Motor neuron (in vitro differentiated cells): Measurements from ENCODE around the gene PAX7. TPM values are rescaled to one million over a fixed set of nuclear protein-coding genes. Genes with fewer than 3 reads are reported as not detected.

Experiments
- ATAC-seq, 8 experiments: fragments of 200-7000 bp; cut with Tn5 transposase; replicated peaks in 6 of 8; 2 replicates each; pipeline ENCODE4 v1.8.0; 2021; ENCODE audit warnings: mild to moderate bottlenecking in 8 of 8, moderate library complexity in 8 of 8
- H3K27ac ChIP-seq, 2 donors: fragments of 250-450 bp; sonication (Bioruptor Pico); 2 replicates each; pipeline ENCODE4 v1.9.0; 2021; ENCODE audit warnings: antibody characterized with exemption in 2 of 2, mild to moderate bottlenecking in 2 of 2, moderate library complexity in 1 of 2
- H3K4me1 ChIP-seq, 2 donors: fragments of 250-450 bp; sonication (Bioruptor Pico); replicated peaks in 1 of 2; 2 replicates each; pipeline ENCODE4 v1.6.1; 2021; ENCODE audit warnings: antibody characterized with exemption in 2 of 2, mild to moderate bottlenecking in 2 of 2, moderate library complexity in 1 of 2
- H3K4me3 ChIP-seq, 5 donors: fragments of 250-450 bp; sonication (Bioruptor Pico); 2 replicates each; pipeline ENCODE4 v1.9.0; 2021; ENCODE audit warnings: antibody characterized with exemption in 5 of 5, mild to moderate bottlenecking in 5 of 5, moderate library complexity in 4 of 5
- WGBS, 10 experiments: fragments of 450-650 bp; shearing (Covaris generic); methylation state at CpG; one replicate each; pipeline ENCODE4 v1.0.0; 2022; 5-methylcytosine and 5-hydroxymethylcytosine counted together
- in situ Hi-C, 9 experiments: fragments of 400-800 bp; cut with MboI; loops; one replicate each; pipeline ENCODE4 v1.15.0; 2021; ENCODE audit warnings: low sequenced_read_pairs in 9 of 9, low pct_unique_long_range_greater_than_20kb in 2 of 9; ENCODE audit not compliant: unreplicated experiment in 9 of 9
- total RNA-seq, 8 experiments: library from RNA; unstranded; fragments of 300-600 nt; gene quantifications; 2 replicates each; pipeline versions ENCODE4 v1.2.3 to v1.2.4, GENCODE V29; 2022

The PAX7 gene
- total RNA-seq, 8 experiments from 2014 or later, result 0.05 to 0.76 (median 0.18) TPM; not detected in 1

GRCh38 chr1:18629659-18630510, 761 bp upstream of the PAX7 start:
- H3K4me3 ChIP-seq, result no peak overlapping the region
- no peak overlapping the region for H3K27ac ChIP-seq
- ATAC-seq, result no peak
- H3K4me1 ChIP-seq, result peaks cover 0 to 28% of the 10 kb centered on the region in 2 donors
- in situ Hi-C loops, result no loop called here
- WGBS, 10 experiments, result 0 to 20% (median 16%) methylated on average over 1 to 22 of the region's 39 CpGs; no CpG with 5 or more reads in 3 of the 10 experiments

DNA sequence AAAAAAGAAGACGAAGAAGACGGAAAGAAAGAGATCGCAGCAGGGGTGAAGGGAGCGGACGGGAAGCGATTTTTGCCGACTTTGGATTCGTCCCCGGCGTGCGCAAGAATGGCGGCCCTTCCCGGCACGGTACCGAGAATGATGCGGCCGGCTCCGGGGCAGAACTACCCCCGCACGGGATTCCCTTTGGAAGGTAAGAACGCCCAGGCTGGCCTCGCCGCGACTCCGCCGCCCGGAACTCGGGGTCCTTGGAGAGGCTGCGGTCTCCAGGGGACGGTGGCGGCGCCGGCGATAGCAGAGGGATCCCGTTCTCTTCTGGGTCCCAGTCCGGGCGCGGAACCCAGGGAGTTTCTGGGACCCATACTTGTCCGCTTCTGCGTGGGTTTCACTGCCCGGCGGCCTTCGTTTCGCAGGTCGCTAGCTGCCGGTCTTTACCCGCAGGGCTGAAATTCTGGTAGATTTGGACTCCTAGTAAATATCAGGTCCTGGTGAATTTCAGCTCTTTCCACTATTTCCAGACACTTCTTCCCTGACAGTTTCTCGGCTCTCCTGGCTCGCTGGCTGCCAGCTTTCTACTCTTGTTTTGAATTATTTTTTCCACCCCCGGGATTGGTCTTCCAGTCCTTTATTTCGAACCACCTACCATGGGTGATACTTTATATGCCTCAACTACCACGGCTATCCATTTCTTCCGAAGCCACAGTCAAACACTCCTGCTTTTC, 1.0 kb downstream of the PAX7 start:
- no peak overlapping the region for H3K4me3 ChIP-seq
- H3K27ac ChIP-seq, result no peak overlapping the region
- H3K4me1 ChIP-seq, result peaks cover 0 to 31% of the 10 kb centered on the region in 2 donors
- in situ Hi-C loops, result no loop called here
- peak in 2 of 8 experiments; percentile 2 to 16 for ATAC-seq
- WGBS, 10 experiments, result 0 to 11% (median 2%) methylated on average over 2 to 48 of the region's 53 CpGs; no CpG with 5 or more reads in 2 of the 10 experiments

- no peak for ATAC-seq
- WGBS, 10 experiments, result 1 to 35% (median 2%) methylated on average over 5 to 23 of the region's 23 CpGs; no CpG with 5 or more reads in 1 of the 10 experiments
- in situ Hi-C loops, result no loop called here
- H3K4me1 ChIP-seq, result peaks cover 0 to 29% of the 10 kb centered on the region in 2 donors
- H3K4me3 ChIP-seq, result no peak overlapping the region
- no peak overlapping the region for H3K27ac ChIP-seq
Measured at GRCh38 chr1:18632218-18632588, 1.6 kb downstream of the PAX7 start.

DNA sequence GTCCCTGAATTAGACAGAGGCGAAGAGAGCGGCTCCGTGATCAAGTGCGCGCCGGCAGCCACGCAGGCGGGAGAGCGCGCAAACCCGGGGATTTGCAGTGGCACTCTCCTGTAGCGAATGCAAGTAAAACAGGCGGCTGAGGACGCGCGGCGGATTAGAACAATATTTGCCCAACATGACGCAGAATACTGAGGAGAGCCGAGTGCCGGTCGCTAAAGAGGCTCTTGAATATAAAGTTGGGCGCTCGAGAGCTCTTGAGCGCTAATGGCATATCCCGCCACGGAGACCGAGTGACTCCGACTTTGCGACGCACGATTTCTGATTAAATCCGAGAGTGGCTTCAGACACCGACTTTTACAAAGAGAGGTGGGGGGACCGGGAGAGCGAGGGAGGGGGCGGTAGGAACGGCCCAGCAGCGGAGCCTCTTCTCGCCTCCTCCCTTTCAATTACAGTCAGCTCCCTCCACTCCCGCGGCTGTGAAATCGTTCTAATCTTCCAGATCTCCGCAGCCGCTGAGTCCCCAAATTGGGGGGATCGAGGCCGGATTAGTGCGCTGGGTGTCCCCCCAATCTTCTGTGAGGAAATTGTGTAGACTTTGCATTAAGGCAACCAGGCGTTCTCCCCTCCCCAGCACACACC, 2.3 kb downstream of the PAX7 start:
- Histone ChIP-seq H3K27ac (no peak overlapping the region), H3K4me1 (peaks cover 0 to 27% of the 10 kb centered on the region in 2 donors), H3K4me3 (no peak overlapping the region)
- in situ Hi-C loops, result no loop called here
- WGBS, 10 experiments, result 0 to 2% (median 1%) methylated on average over 9 to 28 of the region's 48 CpGs; no CpG with 5 or more reads in 6 of the 10 experiments
- no peak for ATAC-seq

DNA sequence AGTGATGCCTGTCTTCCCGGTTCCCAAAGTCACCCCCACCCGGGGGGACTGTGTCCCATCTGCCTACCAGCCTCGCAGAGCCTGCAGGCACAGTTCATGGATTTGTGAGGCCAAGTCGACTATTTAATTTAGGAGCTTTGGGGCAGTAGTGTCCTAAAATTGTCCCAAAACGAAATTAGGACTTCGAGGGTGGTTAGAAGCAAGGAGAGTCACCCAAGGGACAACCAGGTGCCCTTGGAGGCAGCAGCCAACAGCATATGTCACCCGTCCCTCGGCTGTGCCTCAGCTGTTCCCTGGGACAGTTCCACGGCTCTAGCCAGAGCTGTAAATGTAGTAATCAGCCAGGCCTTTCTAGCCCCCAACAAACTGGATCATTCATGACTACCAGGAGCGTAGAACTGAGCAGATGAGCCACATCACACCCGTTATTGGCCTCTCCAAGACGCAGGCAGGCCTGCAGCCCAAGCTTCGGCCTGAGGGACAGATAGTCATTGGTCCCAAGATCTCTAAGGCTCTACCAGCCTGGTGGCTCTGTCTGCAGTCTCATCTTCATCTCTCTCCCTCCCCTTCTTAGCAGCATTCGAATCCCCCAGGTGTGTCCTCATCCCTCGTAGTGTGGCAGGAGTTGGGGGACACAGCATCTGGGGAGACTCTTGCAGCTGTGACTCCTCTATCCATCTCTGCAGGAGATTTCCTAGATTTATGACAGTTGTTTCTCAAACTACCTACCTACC, 2.9 kb downstream of the PAX7 start:
- in situ Hi-C loops, result no loop called here
- H3K27ac ChIP-seq, result no peak overlapping the region
- no peak overlapping the region for H3K4me3 ChIP-seq
- WGBS, 10 experiments, result 0 to 8% (median 2%) methylated on average over 2 to 11 of the region's 15 CpGs; no CpG with 5 or more reads in 4 of the 10 experiments
- no peak for ATAC-seq
- peaks cover 0 to 22% of the 10 kb centered on the region in 2 donors for H3K4me1 ChIP-seq

GRCh38 chr1:18634276-18634675, 3.6 kb downstream of the PAX7 start:
- ATAC-seq, result no peak
- in situ Hi-C loops, result no loop called here
- 0 to 9% (median 6%) methylated on average over 2 to 12 of the region's 16 CpGs; no CpG with 5 or more reads in 2 of the 10 experiments for WGBS, 10 experiments
- peaks cover 0 to 22% of the 10 kb centered on the region in 2 donors for H3K4me1 ChIP-seq
- H3K27ac ChIP-seq, result no peak overlapping the region
- no peak overlapping the region for H3K4me3 ChIP-seq

DNA sequence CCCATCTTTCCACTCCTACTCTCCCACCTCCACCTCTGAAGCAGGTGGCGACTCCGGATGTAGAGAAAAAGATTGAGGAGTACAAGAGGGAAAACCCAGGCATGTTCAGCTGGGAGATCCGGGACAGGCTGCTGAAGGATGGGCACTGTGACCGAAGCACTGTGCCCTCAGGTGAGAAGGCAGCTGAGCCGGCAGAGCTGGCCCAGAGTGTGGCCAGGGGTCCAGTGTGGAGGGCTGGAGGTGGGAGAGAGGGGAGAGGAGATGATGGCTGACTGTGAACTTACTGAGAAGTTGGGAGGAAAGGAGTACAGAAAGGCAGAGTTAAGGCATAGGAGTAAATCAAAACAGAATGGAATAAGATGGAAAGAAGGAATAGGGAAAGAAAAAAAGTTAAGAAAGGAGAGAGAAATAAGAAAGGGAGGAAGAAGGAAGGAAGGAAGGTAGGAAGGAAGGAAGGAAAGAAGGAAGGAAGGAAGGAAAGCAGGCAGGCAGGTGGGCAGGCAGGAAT, 4.5 kb downstream of the PAX7 start:
- H3K4me1 ChIP-seq, result peaks cover 0 to 24% of the 10 kb centered on the region in 2 donors
- WGBS, 10 experiments, result 0 to 17% (median 7%) methylated on average over 1 to 5 of the region's 5 CpGs
- in situ Hi-C loops, result no loop called here
- no peak overlapping the region for H3K27ac ChIP-seq
- ATAC-seq, result no peak
- no peak overlapping the region for H3K4me3 ChIP-seq

DNA sequence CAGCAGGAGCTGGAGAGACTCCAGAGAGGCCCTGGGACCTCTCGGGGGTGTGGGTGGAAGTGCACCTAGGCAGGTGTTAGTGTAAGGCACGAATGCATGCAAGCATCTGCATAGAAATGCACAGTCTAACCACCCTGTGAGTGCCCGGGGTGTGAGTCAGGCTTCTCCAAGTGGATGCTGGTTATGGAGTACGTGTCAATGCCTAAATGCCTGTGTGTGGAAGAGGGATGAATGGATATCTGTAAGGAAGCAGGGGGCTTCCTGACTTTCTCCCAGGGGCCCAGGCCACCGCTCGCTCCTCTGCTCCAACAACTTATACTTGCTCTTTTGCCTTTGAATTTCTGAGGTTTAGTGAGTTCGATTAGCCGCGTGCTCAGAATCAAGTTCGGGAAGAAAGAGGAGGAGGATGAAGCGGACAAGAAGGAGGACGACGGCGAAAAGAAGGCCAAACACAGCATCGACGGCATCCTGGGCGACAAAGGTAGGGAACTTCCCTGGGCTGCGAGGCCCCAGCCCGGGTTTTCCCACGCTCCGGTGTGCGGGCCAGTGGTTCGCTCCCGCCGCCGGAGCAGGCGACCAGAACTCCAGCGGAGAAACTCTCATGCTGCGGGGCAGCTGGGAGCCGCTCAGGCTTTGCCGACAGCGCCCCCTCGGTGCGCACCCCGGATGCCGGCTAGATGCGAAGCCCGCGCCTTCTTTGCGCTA, 5.4 kb downstream of the PAX7 start:
- no peak overlapping the region for H3K4me3 ChIP-seq
- 0 to 6% (median 3%) methylated on average over 1 to 26 of the region's 40 CpGs; no CpG with 5 or more reads in 3 of the 10 experiments for WGBS, 10 experiments
- peak in 4 of 8 experiments; percentile 6 to 41 (median 29) for ATAC-seq
- peaks cover 0 to 21% of the 10 kb centered on the region in 2 donors for H3K4me1 ChIP-seq
- in situ Hi-C loops, result no loop called here
- no peak overlapping the region for H3K27ac ChIP-seq

DNA sequence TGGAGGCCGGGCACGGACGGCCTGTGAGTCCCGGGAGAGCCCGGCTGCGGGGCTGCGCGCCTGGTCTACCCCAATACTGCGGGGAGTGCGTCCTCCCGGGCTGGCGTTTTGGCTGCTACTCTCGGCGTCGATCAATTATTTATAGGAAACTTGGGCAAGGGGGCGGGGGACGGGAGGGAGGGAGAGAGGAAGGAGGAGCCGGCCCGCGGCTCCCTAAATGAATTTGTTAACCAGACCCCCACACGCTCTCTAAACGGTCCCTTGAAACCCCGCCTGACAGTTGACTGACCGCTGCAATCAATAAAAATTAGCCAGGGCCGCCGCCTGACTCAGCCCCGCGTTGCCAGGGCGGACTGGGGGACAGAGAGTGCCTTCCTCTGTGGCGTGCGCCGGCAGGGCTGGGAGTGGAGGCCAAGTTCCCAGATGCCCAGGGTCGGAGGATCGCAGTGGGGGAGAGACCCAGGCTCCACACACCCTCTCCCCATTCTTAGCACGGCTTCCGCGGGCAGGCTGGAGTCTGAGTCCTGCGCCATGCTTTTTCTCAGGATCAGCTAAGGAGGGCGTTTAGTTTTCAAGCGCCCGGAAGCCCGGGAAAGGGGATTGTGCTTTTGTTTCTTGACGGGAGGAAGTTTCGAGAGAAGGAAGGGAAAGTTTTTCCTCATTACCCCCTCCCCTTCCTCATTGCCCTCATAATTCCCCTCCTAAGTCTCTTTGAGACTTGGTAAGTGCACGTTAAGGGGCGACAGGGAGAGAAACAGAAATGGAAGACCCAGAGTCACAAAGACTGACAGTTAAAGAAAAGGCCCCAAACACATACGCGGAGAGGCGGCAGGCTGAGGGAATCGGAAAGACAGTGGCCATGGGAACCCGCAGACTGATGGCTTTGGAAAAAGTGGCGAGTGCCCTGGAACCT, 6.2 kb downstream of the PAX7 start:
- ATAC-seq, result peak in 5 of 8 experiments; percentile 28 to 51 (median 41)
- in situ Hi-C loops, result no loop called here
- Histone ChIP-seq H3K4me3 (no peak overlapping the region), H3K27ac (no peak overlapping the region), H3K4me1 (peaks cover 0 to 18% of the 10 kb centered on the region in 2 donors)
- WGBS, 10 experiments, result 0 to 9% (median 2%) methylated on average over 6 to 31 of the region's 52 CpGs; no CpG with 5 or more reads in 1 of the 10 experiments

DNA sequence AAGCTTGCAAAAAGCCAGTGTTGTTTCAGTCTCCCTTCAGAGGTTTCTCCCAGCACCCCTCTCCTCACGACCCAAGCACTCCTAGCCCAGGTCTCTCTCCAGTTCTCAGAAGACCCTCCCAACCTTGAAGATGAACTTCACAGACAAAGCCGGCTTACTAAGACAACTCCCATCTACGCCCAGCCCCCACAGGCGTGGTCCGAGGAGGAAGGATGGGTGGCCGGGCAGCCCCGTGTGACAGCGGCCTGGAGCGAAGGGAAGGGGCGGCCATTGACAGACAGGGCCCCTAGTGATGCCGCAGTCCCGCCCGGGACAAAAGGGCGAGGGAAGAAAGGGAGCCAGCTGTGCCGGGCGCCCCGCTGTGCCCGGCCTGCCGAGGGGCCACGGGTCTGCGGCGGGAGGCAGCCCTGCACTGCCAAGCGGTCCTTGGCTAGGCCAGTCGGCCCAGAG, 6.9 kb downstream of the PAX7 start:
- Histone ChIP-seq H3K4me3 (no peak overlapping the region), H3K4me1 (peaks cover 0 to 18% of the 10 kb centered on the region in 2 donors), H3K27ac (no peak overlapping the region)
- in situ Hi-C loops, result no loop called here
- WGBS, 10 experiments, result 0 to 40% (median 0%) methylated on average over 1 to 17 of the region's 24 CpGs; no CpG with 5 or more reads in 2 of the 10 experiments
- peak in 3 of 8 experiments; percentile 26 to 53 (median 41) for ATAC-seq
